Kidney (tissue), 14 donors: ENCODE data around the gene TCHP. TPM values are rescaled to one million over a fixed set of nuclear protein-coding genes. Genes with fewer than 3 reads are reported as not detected.

ENCODE experiments used
- DNase-seq, 5 donors: peaks; one replicate each; pipeline ENCODE4 v3.0.0-alpha.2; 2013 to 2020
- FAIRE-seq: peaks from 2 replicates; lab custom pipeline; 2012; peaks lifted over from hg19 to GRCh38; lab: Jason Lieb, UNC
- H3K27ac ChIP-seq, 2 donors: one replicate each; pipeline ENCODE4 v1.7.0; 2013; ENCODE audit warnings: low read depth in 2 of 2, low read length in 2 of 2, inconsistent platforms in 1 of 2
- H3K27me3 ChIP-seq: one replicate; pipeline ENCODE4 v1.7.1; 2013; ENCODE audit warnings: low read length, inconsistent platforms; ENCODE audit not compliant: control insufficient read depth, insufficient read depth
- H3K36me3 ChIP-seq, 3 donors: one replicate each; pipeline versions ENCODE4 v1.7.0 to v1.7.1; 2013; ENCODE audit warnings: low read length in 3 of 3, control low read depth in 1 of 3, inconsistent platforms in 1 of 3; ENCODE audit not compliant: insufficient read depth in 3 of 3, control insufficient read depth in 2 of 3
- H3K4me1 ChIP-seq, 3 donors: one replicate each; pipeline versions ENCODE4 v1.7.0 to v1.7.1; 2013; ENCODE audit warnings: low read length in 3 of 3, inconsistent platforms in 1 of 3, low read depth in 1 of 3; ENCODE audit not compliant: control insufficient read depth in 2 of 3, insufficient read depth in 2 of 3
- H3K4me3 ChIP-seq, 3 donors: one replicate each; pipeline versions ENCODE4 v1.7.0 to v1.8.1; 2013; ENCODE audit warnings: low read length in 3 of 3, control low read depth in 1 of 3, inconsistent platforms in 1 of 3
- H3K9ac ChIP-seq, 3 donors: one replicate each; pipeline versions ENCODE4 v1.7.0 to v1.7.1; 2013; ENCODE audit warnings: low read length in 3 of 3, control low read depth in 1 of 3, inconsistent platforms in 1 of 3
- H3K9me3 ChIP-seq, 3 donors: one replicate each; pipeline versions ENCODE4 v1.7.0 to v1.7.1; 2013; ENCODE audit warnings: low read length in 3 of 3, control low read depth in 1 of 3, inconsistent platforms in 1 of 3; ENCODE audit not compliant: control insufficient read depth in 2 of 3, insufficient read depth in 1 of 3
- CTCF ChIP-seq: IDR thresholded peaks from 3 replicates; pipeline ENCODE4 v1.5.1; 2012; ENCODE audit warnings: mild to moderate bottlenecking, moderate library complexity, borderline replicate concordance; ENCODE audit not compliant: insufficient read depth; ENCODE audit errors: extremely low read depth
- intact Hi-C: fragments of 100-400 bp; cut with DNase I; formaldehyde crosslinking; loops from one replicate; pipeline ENCODE4 v1.11.1; 2022
- polyA plus RNA-seq: library from polyadenylated mRNA; stranded (reverse); fragments of 350-450 nt; fragmentation: Illumina TruSeq; extraction: RNeasy Lipid Tissue Mini Kit (QIAGEN cat#74804); gene quantifications from one replicate; pipeline ENCODE4 v1.2.3, GENCODE V29; 2014; ENCODE audit warnings: low read depth, low replicate concordance; ENCODE audit not compliant: insufficient read depth
- total RNA-seq: library from RNA; stranded (reverse); fragmentation: NEBNext Ultra II Directional; extraction: Animal tissue kit (Norgen Biotek cat#: 25700); gene quantifications from one replicate; pipeline ENCODE4 v1.2.1, GENCODE V29; 2021
- donor health status: control.
- donor health status: control.
- donor health status: control.
- donor health status: control.
- donor health status: control.
- donor health status: DM: yes; HTN: yes; CAD: no.
- donor health status: Normal renal cell carcinoma (clear cell type).

Gene TCHP
- total and polyA plus RNA-seq, 2 donors from 2014 or later, result 6.0 to 16.2 TPM

GRCh38 chr12:109963743-109964429, 63.8 kb downstream of the TCHP start:
- H3K27ac ChIP-seq, result no peak overlapping the region
- peaks cover 0 to 24% (median 16%) of the 10 kb centered on the region in 3 donors for H3K36me3 ChIP-seq

GRCh38 chr12:109966546-109966945, 66.5 kb downstream of the TCHP start:
- H3K27ac ChIP-seq, result no peak overlapping the region
- H3K36me3 ChIP-seq, result peaks cover 0 to 17% (median 11%) of the 10 kb centered on the region in 3 donors
- intact Hi-C loops, result no loop called here
- no peaks in the 10 kb centered on the region for H3K27me3 ChIP-seq
- no peak overlapping the region for H3K9ac ChIP-seq
- DNase-seq, result no peak
- no peaks in the 10 kb centered on the region for H3K9me3 ChIP-seq
- peaks cover 0 to 5% (median 0%) of the 10 kb centered on the region in 3 donors for H3K4me1 ChIP-seq
- no peak for FAIRE-seq
- TF ChIP-seq CTCF, result no peak
- no peak overlapping the region for H3K4me3 ChIP-seq

More at GRCh38 chr12:109963743-109964429, 63.8 kb downstream of the TCHP start:
- H3K9ac ChIP-seq, result no peak overlapping the region
- DNase-seq, result no peak
- H3K27me3 ChIP-seq, result no peaks in the 10 kb centered on the region
- intact Hi-C loops, result no loop called here
- no peak for FAIRE-seq
- peaks cover 0 to 5% (median 0%) of the 10 kb centered on the region in 3 donors for H3K4me1 ChIP-seq
- H3K9me3 ChIP-seq, result no peaks in the 10 kb centered on the region
- H3K4me3 ChIP-seq, result no peak overlapping the region
- TF ChIP-seq CTCF, result no peak

GRCh38 chr12:109967383-109968031, 67.4 kb downstream of the TCHP start:
- intact Hi-C loops, result no loop called here
- peaks cover 0 to 5% (median 0%) of the 10 kb centered on the region in 3 donors for H3K4me1 ChIP-seq
- no peak overlapping the region for H3K4me3 ChIP-seq
- peak in 1 of 5 donors; percentile 3 for DNase-seq
- H3K9ac ChIP-seq, result no peak overlapping the region
- no peak overlapping the region for H3K27ac ChIP-seq
- no peak for FAIRE-seq
- no peak for TF ChIP-seq CTCF
- H3K9me3 ChIP-seq, result no peaks in the 10 kb centered on the region
- H3K36me3 ChIP-seq, result peaks cover 0 to 13% (median 5%) of the 10 kb centered on the region in 3 donors
- H3K27me3 ChIP-seq, result no peaks in the 10 kb centered on the region

Other genes starting within 250 kb of the TCHP start
- 3.7 TPM for gene FAM222A, start 186.4 kb upstream of the TCHP start, total RNA-seq
- gene FAM222A, start 186.4 kb upstream of the TCHP start, polyA plus RNA-seq, result 12.5 TPM
- 6.0 TPM for gene TRPV4, start 66.9 kb upstream of the TCHP start, total RNA-seq
- gene TRPV4, start 66.9 kb upstream of the TCHP start, polyA plus RNA-seq, result 24.5 TPM
- 45.9 TPM for gene GLTP, start 19.7 kb upstream of the TCHP start, total RNA-seq
- gene GLTP, start 19.7 kb upstream of the TCHP start, polyA plus RNA-seq, result 56.4 TPM
- 46.2 TPM for gene GIT2, start 96.1 kb downstream of the TCHP start, total RNA-seq
- gene GIT2, start 96.1 kb downstream of the TCHP start, polyA plus RNA-seq, result 10.4 TPM
- gene ANKRD13A, start 99.2 kb downstream of the TCHP start, total RNA-seq, result 68.0 TPM
- 23.2 TPM for gene ANKRD13A, start 99.2 kb downstream of the TCHP start, polyA plus RNA-seq
- gene C12orf76, start 148.2 kb downstream of the TCHP start, total RNA-seq, result 14.6 TPM
- 15.8 TPM for gene C12orf76, start 148.2 kb downstream of the TCHP start, polyA plus RNA-seq
- gene IFT81, start 224.1 kb downstream of the TCHP start, total RNA-seq, result 16.6 TPM
- gene IFT81, start 224.1 kb downstream of the TCHP start, polyA plus RNA-seq, result 6.5 TPM